GM21526 (cell line): ENCODE results near the gene GANAB.
A peak's percentile ranks its signal among the peaks of the same experiment; 100 is the strongest.
"Not testable (repeated sequence)": the region's sequence is repeated elsewhere in the genome, so short reads cannot be mapped to it uniquely, and the experiment has no call there.

Experiments
- ATAC-seq: cut with Tn5 transposase; IDR thresholded peaks from one replicate; pipeline ENCODE4 v1.9.1; 2021; ENCODE audit warnings: moderate library complexity; ENCODE audit not compliant: unreplicated experiment, low FRiP score

Gene GANAB

GRCh38 chr11:62645946-62646824, at the start of gene GANAB:
TSS of gene GANAB (minus strand) at chr11:62646613. CDS start at chr11:62646599, 14 bp downstream.
- peak; percentile 85 for ATAC-seq

DNA sequence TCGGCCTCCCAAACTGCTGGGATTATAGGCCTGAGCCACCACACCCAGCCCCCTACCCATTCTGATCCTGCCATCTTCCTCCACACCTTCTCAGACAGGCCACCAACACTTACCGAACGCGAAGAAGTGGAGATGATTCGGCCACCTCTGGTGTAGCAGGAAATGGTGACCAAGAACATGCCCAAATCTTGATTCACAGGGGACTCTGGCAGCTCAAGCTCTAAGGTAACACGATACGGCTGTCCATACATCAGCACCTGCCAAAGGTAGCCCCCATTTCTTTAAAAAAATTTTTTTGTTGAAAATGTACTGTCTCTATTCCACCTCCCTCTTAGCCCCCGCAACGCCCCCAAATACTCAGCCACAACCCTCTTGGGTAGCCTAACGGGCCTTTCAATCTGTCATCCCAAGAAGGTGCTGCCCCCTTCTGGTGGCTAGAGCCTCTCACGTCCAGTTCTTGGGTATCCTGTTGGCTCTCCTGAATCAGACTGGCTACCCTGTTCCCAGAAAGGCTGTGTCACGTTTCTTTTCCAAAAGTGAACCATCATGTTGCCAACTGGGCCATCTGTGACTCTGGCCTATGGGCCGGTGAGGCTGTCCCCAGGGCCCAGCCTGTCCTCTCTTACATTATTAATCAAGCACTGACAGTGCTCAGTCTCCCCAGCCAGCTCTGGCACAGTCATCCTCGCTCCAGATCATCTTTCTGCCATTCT, 48.2 kb upstream of the GANAB start:
- ATAC-seq = no peak

DNA sequence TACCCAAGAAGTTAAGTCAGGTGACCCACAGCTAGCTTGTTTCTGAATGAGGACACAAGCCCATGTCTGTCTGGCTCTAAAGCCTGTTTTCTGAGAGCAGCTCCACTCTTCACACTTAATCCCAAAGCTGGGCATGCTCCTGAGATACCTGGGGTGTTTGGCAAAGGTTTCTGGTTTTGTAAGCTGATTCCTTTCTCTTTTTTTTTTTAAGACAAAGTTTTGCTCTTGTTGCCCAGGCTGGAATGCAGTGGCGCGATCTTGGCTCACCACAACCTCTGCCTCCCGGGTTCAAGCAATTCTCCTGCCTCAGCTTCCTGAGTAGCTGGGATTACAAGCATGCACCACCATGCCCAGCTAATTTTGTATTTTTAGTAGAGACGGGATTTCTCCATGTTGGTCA, 47.2 kb upstream of the GANAB start:
- not testable (repeated sequence) for ATAC-seq

DNA sequence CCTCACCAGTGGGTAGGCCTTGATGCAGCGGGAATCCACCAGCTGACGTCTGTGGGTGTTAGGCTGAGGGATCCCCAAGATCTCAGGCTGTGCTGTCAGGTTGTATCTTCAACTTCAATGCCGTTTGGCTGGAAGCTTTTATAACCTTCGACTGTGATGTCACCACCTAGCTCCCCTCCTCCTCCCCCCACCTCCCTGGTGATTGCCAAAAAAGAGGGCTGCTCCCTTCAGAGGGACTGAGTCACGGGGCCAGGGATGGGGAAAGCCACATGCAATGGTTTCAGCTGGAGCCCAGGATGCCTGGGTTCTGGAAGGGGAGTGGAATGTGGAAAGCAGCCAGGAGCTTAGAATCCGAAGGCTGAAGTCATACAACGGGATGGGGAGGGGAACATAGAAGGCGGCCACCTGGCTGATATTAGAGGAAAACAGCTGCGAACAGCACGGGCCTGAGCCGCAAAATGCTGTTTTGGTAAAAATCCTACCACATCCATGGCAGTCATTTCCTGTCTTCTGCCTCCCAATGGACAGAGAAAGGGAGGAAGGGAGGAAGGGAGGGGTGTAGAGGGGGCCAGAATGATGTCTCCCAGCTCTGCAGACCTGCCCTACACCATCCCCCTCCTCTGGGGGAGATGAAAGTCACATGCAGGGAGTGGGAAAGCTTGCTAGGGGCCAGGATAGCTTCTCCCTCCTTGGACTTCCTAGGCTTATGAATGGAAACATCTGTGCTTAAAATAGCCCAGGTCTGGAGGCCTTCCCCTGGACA, 43.2 kb upstream of the GANAB start, which contains the start of gene LRRN4CL:
LRRN4CL (minus strand) TSS at position 110 of the 763 bp plus-strand sequence. CDS start 1,022 bp downstream, outside the sequence.
- no peak for ATAC-seq

GRCh38 chr11:62688491-62688890, 42.1 kb upstream of the GANAB start:
- ATAC-seq = no peak

DNA sequence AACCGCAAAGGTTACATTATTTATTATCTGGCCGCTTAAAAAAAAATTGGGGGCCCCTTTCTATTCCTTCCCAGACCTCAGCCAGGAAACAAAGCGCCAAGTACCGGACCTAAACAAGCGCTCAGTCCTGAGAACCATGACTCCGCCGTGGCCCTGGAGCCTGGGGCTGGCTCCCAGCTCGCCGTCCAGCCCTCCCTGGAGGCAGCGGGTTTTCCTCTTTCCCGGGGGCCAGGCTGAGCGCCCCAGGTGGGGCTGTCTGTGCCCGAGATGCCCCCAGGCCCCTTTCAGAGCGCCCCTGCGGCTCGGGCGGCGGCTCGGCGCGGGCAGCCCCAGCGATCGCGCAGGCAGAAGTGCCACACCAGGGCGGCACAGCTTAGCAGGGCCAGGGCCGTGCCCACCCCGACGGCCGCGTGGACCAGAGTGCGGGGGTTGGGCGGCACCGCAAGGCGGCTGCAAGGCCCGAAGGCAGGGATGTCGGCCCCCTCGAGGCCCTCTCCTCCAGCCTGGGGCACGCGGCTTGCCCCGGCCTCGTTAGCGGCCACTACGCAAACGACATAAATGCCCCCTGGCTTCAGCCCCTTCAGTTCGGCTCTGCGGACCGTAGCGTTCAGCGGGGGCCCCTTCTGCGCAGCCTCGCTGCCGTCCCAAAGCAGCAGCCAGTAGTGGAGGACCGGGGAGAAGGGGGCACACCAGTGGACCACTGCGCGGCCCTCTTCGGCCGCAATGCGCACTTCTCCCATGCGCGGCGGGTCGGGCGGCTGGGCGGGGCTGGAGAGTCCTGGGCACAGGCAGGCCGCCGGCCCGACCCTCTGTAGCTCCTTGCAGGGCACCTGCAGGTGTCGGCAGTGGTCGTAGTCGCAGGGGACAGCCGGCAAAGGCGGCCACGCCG, 41.3 kb upstream of the GANAB start:
- no peak for ATAC-seq

DNA sequence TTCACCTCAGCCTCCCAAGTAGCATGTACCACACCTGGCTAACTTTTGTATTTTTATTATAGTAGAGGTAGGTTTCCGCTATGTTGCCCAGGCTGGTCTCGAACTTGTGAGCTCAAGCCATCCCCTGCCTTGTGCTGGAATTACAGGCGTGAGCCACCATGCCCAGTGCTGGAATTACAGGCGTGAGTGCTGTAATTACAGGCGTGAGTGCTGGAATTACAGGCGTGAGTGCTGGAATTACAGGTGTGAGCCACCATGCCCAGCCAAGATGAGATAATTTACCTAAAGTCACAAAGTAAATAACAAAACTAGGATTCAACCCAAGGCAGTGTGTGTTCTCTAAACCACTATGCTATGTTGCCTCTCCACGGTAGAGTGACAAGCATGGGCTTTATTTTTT, 36.1 kb upstream of the GANAB start:
- ATAC-seq = no peak

- no peak for ATAC-seq
Measured at GRCh38 chr11:62680825-62681240, 34.4 kb upstream of the GANAB start.

DNA sequence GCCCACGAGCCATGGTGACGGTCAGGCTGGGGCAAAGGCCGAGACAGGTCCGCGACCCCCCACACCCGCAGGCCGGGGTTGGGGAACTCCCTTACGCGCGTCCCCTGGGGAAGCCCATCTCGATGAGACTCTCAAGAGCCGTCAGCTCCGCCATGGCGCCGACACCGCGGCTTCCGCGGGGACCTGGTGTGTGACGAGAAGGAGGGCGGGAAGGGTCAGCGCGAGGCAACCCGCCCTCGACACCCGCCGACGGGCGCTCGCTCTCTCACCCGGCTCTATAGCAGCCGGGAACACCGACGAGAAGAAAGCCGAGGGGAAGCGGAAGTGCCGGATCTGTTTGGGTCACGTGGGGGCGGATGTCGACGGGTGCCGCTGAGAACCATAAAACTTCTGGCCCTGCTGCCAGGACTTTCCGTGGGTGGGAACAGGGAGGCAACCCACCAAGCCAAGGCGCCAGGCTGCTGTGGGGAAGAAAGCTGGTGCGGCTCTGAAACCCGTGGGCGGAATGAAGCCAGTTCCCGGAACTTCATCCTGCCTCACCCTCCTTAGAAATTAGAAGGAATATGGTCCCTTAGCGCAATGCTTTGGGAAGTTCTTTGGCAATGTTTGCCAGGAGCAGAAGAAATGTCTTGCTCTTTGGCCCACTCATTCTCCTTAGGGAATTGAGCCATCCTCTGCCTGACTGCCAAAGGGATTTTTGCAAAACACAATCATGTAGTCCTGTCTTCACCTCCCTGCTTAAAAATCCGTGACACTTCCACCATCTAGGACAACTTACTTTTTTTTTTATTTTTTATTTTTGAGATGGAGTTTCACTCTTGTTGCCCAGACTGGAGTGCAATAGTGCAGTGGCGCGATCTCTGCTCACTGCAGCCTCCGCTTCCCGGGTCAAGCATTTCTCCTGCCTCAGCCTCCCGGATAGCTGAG, 32.6 kb upstream of the GANAB start, which contains the start of gene UBXN1:
UBXN1 (minus strand) TSS at position 304 of the 927 bp plus-strand sequence; CDS start at position 154, 150 bp downstream.
- ATAC-seq = no peak

DNA sequence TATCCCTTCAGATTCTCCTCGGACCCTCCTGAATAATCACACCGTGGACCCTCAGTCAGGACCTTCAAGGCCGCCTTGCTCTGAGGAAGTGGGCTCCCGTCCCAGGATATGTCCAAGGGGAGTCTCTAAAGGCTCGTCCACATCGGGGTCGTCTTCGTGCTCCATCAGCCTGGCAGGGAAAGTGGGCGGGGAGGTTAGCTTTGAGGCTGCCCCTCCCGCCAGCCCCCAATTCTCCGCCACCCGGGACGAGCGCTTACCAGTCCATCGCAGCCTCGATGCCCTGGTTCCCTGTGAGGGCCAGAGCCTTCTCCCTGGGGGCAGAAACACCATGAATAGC, 32.0 kb upstream of the GANAB start:
- no peak for ATAC-seq

- ATAC-seq = no peak
Measured at GRCh38 chr11:62677714-62678113, 31.3 kb upstream of the GANAB start.

DNA sequence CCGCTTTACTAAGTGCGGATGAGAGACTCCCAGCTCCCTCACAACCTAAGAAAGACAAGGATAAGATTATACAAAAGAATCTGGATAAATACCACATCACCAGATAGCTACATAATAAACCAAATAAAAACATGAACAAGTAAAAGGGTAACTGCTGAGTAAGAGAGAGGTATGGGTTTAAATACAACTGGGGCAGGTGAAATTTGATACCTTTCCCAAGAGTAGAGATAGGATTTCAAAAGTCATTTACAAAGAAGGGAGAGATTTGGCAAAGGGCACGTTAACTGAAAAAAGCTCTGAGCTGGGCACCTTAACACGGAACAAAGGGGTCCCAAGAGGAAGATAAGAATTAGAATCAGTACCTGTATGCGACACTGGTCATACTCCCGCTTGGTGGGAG, 30.7 kb upstream of the GANAB start:
- no peak for ATAC-seq

DNA sequence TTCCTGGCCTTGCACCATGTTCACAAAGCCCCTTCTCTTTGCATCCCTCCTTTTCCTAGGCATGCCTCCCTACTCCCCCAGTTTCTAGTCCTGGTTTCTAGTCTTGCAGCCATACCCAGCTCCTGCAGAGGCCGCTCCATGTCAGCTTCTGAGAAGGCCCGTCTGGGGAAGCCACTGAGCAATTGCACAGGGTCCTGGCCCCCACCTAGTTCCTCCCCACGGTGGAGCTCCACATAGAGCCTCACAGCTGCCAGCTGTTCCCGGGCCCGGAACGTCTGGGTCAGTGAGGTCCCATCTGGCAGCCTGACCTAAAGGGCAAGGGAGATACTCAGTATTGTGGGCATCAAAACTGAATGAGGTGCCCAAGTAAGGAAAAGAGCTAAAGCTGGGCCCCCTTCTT, 30.3 kb upstream of the GANAB start:
- ATAC-seq = no peak

DNA sequence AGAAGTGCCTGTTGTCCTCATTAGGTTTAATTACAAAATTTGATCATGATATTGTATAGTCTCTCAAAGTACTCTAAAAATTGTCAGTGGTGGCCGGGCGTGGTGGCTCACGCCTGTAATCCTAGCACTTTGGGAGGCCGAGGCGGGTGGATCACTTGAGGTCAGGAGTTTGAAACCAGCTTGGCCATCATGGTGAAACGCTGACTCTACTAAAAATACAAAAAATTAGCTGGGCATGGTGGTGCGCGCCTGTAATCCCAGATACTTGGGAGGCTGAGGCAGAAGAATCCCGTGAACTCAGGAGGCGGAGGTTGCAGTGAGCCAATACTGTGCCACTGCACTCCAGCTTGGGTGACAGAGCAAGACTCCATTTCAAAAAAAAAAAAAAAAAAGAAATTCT, 29.0 kb upstream of the GANAB start:
- ATAC-seq = not testable (repeated sequence)

DNA sequence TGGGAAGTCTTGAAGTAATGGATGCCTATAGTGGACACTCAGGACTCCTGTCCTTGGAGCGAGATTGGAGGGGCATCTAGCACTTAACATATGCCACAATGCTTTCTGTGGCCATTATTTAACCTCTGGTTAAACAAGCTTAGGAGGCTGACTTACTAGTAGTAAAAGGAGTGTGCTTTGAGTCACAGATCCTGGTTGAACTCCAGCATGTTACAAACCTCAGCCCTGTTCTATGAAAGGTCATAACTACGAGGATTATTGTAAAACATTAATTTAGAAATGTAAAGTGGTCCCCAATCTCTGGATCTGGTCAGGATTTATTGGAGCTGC, 26.7 kb upstream of the GANAB start:
- ATAC-seq = no peak

DNA sequence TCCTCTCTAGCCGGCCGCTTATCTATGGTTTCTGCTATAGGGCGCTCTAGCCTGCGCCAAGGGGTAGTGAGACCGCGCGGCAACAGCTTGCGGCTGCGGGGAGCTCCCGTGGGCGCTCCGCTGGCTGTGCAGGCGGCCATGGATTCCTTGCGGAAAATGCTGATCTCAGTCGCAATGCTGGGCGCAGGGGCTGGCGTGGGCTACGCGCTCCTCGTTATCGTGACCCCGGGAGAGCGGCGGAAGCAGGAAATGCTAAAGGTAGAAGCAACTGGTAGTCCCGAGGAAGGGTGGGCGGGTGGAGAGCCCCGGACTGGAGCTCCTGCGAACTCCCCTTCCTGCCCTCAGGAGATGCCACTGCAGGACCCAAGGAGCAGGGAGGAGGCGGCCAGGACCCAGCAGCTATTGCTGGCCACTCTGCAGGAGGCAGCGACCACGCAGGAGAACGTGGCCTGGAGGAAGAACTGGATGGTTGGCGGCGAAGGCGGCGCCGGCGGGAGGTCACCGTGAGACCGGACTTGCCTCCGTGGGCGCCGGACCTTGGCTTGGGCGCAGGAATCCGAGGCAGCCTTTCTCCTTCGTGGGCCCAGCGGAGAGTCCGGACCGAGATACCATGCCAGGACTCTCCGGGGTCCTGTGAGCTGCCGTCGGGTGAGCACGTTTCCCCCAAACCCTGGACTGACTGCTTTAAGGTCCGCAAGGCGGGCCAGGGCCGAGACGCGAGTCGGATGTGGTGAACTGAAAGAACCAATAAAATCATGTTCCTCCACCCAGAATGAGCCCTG, 25.4 kb upstream of the GANAB start, which contains the start of the genes LBHD1 and UQCC3:
LBHD1 (minus strand) TSS at position 660 of the 782 bp plus-strand sequence. CDS start 2,236 bp downstream, outside the sequence.
UQCC3 (plus strand) TSS at position 66 of the 782 bp plus-strand sequence; CDS start at position 139, 73 bp downstream.
- ATAC-seq = no peak

- no peak for ATAC-seq
Measured at GRCh38 chr11:62671236-62671607, 24.8 kb upstream of the GANAB start.
